ENCODE measurements around the gene SPAG9. TPM values are rescaled to one million over a fixed set of nuclear protein-coding genes. Genes with fewer than 3 reads are reported as not detected.

The SPAG9 gene
- total RNA-seq, 1 donor from 2014 or later: 77.9 TPM

- DNase-seq (ENCODE audit: low spot score): no peak
These were observed 180.6 kb downstream of the SPAG9 start for GRCh38 chr17:50939795-50940684.

- no peak for DNase-seq (ENCODE audit: low spot score)
These were observed 181.2 kb downstream of the SPAG9 start for GRCh38 chr17:50939542-50939794.

GRCh38 chr17:50938821-50939541, 181.7 kb downstream of the SPAG9 start:
- DNase-seq (ENCODE audit: low spot score): no peak

- no peak for DNase-seq (ENCODE audit: low spot score)
These were observed 184.7 kb downstream of the SPAG9 start for GRCh38 chr17:50935996-50936266.

GRCh38 chr17:50935221-50935995, 185.3 kb downstream of the SPAG9 start:
- DNase-seq (ENCODE audit: low spot score): peak; percentile 75

GRCh38 chr17:50934672-50935220, 185.9 kb downstream of the SPAG9 start:
- DNase-seq (ENCODE audit: low spot score): no peak

- DNase-seq (ENCODE audit: low spot score): no peak
These were observed 186.5 kb downstream of the SPAG9 start for GRCh38 chr17:50934161-50934560.

- DNase-seq (ENCODE audit: low spot score): peak; percentile 73
These were observed 189.3 kb downstream of the SPAG9 start for GRCh38 chr17:50931144-50931908.

- no peak for DNase-seq (ENCODE audit: low spot score)
These were observed 192.0 kb downstream of the SPAG9 start for GRCh38 chr17:50928646-50929045.

GRCh38 chr17:50927287-50927686, 193.4 kb downstream of the SPAG9 start:
- no peak for DNase-seq (ENCODE audit: low spot score)

GRCh38 chr17:50926523-50926922, 194.1 kb downstream of the SPAG9 start:
- DNase-seq (ENCODE audit: low spot score): no peak

GRCh38 chr17:50925296-50925891, 195.3 kb downstream of the SPAG9 start:
- no peak for DNase-seq (ENCODE audit: low spot score)

- DNase-seq (ENCODE audit: low spot score): no peak
These were observed 195.9 kb downstream of the SPAG9 start for GRCh38 chr17:50924800-50925199.

GRCh38 chr17:50924300-50924699, 196.4 kb downstream of the SPAG9 start:
- DNase-seq (ENCODE audit: low spot score): no peak

GRCh38 chr17:50923611-50924010, 197.1 kb downstream of the SPAG9 start:
- DNase-seq (ENCODE audit: low spot score): no peak

GRCh38 chr17:50922721-50923405, 197.8 kb downstream of the SPAG9 start:
- no peak for DNase-seq (ENCODE audit: low spot score)

GRCh38 chr17:50922107-50922506, 198.6 kb downstream of the SPAG9 start:
- DNase-seq (ENCODE audit: low spot score): no peak

GRCh38 chr17:50920891-50921586, 199.6 kb downstream of the SPAG9 start:
- no peak for DNase-seq (ENCODE audit: low spot score)

- DNase-seq (ENCODE audit: low spot score): no peak
These were observed 200.6 kb downstream of the SPAG9 start for GRCh38 chr17:50920041-50920410.

Data from mucosa of gallbladder (tissue), 1 donor.